H1 (cell line): ENCODE results near the gene IL18R1.

ENCODE experiments used
- ATF2 ChIP-seq: IDR thresholded peaks from 2 replicates; pipeline ENCODE4 v1.6.1; 2012; ENCODE audit warnings: low read length, inconsistent platforms
- CREB1 ChIP-seq: IDR thresholded peaks from 2 replicates; pipeline ENCODE4 v1.6.1; 2012; ENCODE audit warnings: inconsistent platforms
- CTCF ChIP-seq, 3 experiments: IDR thresholded peaks; 1 replicate in 2 of 3; 2 replicates in 1 of 3; pipeline versions ENCODE4 v1.5.1 to v1.6.1; 2011; ENCODE audit warnings: low read length in 3 of 3, mild to moderate bottlenecking in 3 of 3, inconsistent platforms in 2 of 3, low read depth in 1 of 3, moderate library complexity in 1 of 3; ENCODE audit not compliant: insufficient read depth in 1 of 3; ENCODE audit errors: control extremely low read depth in 1 of 3
- EZH2 ChIP-seq: fragments of 200-600 bp; sonication (generic); IDR thresholded peaks from 2 replicates; pipeline ENCODE4 v1.7.1; 2012; ENCODE audit warnings: low read depth, mild to moderate bottlenecking, moderate library complexity, low read length, inconsistent platforms; ENCODE audit not compliant: severe bottlenecking
- JUND ChIP-seq: IDR thresholded peaks from 2 replicates; pipeline ENCODE4 v1.6.1; 2011; ENCODE audit warnings: mild to moderate bottlenecking, improper control_type of control experiment, low read length
- KDM5A ChIP-seq: fragments of 200-600 bp; IDR thresholded peaks from 2 replicates; pipeline ENCODE4 v1.7.1; 2012; ENCODE audit warnings: mild to moderate bottlenecking, low read length, inconsistent platforms, mixed read lengths
- POLR2AphosphoS5 ChIP-seq: IDR thresholded peaks from 2 replicates; pipeline ENCODE4 v1.6.1; 2011; ENCODE audit warnings: low read depth, low read length
- RNF2 ChIP-seq: fragments of 200-900, 300-1000 bp; sonication (generic); IDR thresholded peaks from 2 replicates; pipeline ENCODE4 v1.7.1; 2016; ENCODE audit warnings: borderline replicate concordance, low read depth, mild to moderate bottlenecking, antibody characterized with exemption, low read length; ENCODE audit not compliant: poor library complexity, severe bottlenecking; ENCODE audit errors: missing control alignments
- SP1 ChIP-seq: IDR thresholded peaks from 2 replicates; pipeline ENCODE4 v1.6.1; 2011; ENCODE audit warnings: low read depth, low read length
- SRF ChIP-seq: IDR thresholded peaks from 2 replicates; pipeline ENCODE4 v1.6.1; 2011; ENCODE audit warnings: mild to moderate bottlenecking, low read depth, low read length, moderate library complexity
- TAF1 ChIP-seq: IDR thresholded peaks from 2 replicates; pipeline ENCODE4 v1.6.1; 2011; ENCODE audit warnings: mild to moderate bottlenecking, low read depth, low read length

- TF ChIP-seq TAF1 = no peak
- no peak for TF ChIP-seq EZH2
- TF ChIP-seq KDM5A = no peak
- TF ChIP-seq SP1 = no peak
- TF ChIP-seq CTCF (IDR thresholded peaks at IDR 0.05; ENCODE audit: control extremely low read depth in 1 of 3, insufficient read depth in 1 of 3, low read depth in 1 of 3, low read length in 3 of 3) = no peak
- no peak for TF ChIP-seq SRF
- no peak for TF ChIP-seq POLR2AphosphoS5
- no peak for TF ChIP-seq ATF2
- no peak for TF ChIP-seq JUND
- TF ChIP-seq CREB1 = no peak
- TF ChIP-seq RNF2 = no peak
These were observed 3.9 kb downstream of the IL18R1 start for GRCh38 chr2:102359527-102359926.
